Smooth muscle cell of bladder (primary cell): ENCODE results near the gene LGALS9. TPM values are rescaled to one million over a fixed set of nuclear protein-coding genes. Genes with fewer than 3 reads are reported as not detected.

ENCODE experiments used
- total RNA-seq: library from RNA; depleted of rRNA; stranded (reverse); fragments of >200 nt; gene quantifications from 2 replicates; pipeline ENCODE4 v1.2.3, GENCODE V29; 2014

Gene LGALS9
- 1.8 and 3.1 TPM in 2 replicates for total RNA-seq

GRCh38 chr17:27630607-27631410, at the start of gene LGALS9:
LGALS9 (plus strand) TSS chr17:27631188; CDS start chr17:27631266, 78 bp downstream.

Other genes with a start within 250 kb of the LGALS9 start
- 19.2 and 32.4 TPM in 2 replicates for gene KSR1, start 174.7 kb upstream of the LGALS9 start, total RNA-seq
- under 0.01 TPM in 1 of 2 replicates, not detected in the other for gene NOS2, start 169.3 kb downstream of the LGALS9 start, total RNA-seq